ENCODE measurements around the gene UMPS. TPM values are rescaled to one million over a fixed set of nuclear protein-coding genes. Genes with fewer than 3 reads are reported as not detected.
A peak's percentile ranks its signal among the peaks of the same experiment; 100 is the strongest.

The UMPS gene
- total RNA-seq, 1 experiment from 2014 or later: 61.8 TPM

- no peak for TF ChIP-seq EZH2 (IDR thresholded peaks at IDR 0.05; ENCODE audit: low read depth)
- TF ChIP-seq CTCF (conservative IDR thresholded peaks at IDR 0.05): no peak
- Histone ChIP-seq H3K27me3 (ENCODE audit: insufficient read depth, low read depth) (no peaks in the 10 kb centered on the region), H3K9me3 (ENCODE audit: insufficient read depth, low read depth) (no peaks in the 10 kb centered on the region), H3K27ac (no peak overlapping the region), H3F3A (ENCODE audit: insufficient read depth, low read depth) (no peaks in the 10 kb centered on the region), H2AFZ (no peak overlapping the region), H3K79me2 (ENCODE audit: low read depth) (no peaks in the 10 kb centered on the region), H3K4me1 (replicated peaks; ENCODE audit: insufficient read depth) (peaks cover 5% of the 10 kb centered on the region; the same call in 1 of the 2 replicates), H3K4me2 (no peak overlapping the region), H3K4me3 (no peak overlapping the region), H3K36me3 (ENCODE audit: low read depth) (no peaks in the 10 kb centered on the region), H4K20me1 (ENCODE audit: insufficient read depth) (no peaks in the 10 kb centered on the region), H3K9me2 (ENCODE audit: insufficient read depth) (no peaks in the 10 kb centered on the region)
- POLR2A ChIA-PET (ENCODE audit: unreplicated experiment): no interaction called here
- intact Hi-C loops (cut with micrococcal nuclease; ENCODE audit: unreplicated experiment): no loop called here
- CTCF ChIA-PET: interaction anchor here (0.6 kb wide), 1 partner anchor 213 kb away, joined by 3 read pairs; no protein-coding TSS in a partner anchor
- no TSS peak for BruUV-seq (replicated peaks)
- no peak for DNase-seq
These were observed 42.0 kb downstream of the UMPS start for GRCh38 chr3:124772081-124772831.

- H3K27me3 ChIP-seq (ENCODE audit: insufficient read depth, low read depth): no peaks in the 10 kb centered on the region
- POLR2A ChIA-PET (ENCODE audit: unreplicated experiment): interaction anchor here (0.6 kb wide), 1 partner anchor 104 kb away, joined by 18 read pairs; no protein-coding TSS in a partner anchor
- H3K4me3 ChIP-seq: no peak overlapping the region
- H3K4me1 ChIP-seq (replicated peaks; ENCODE audit: insufficient read depth): peaks cover 5% of the 10 kb centered on the region; the same call in 1 of the 2 replicates
- intact Hi-C loops (cut with micrococcal nuclease; ENCODE audit: unreplicated experiment): no loop called here
- H4K20me1 ChIP-seq (ENCODE audit: insufficient read depth): no peaks in the 10 kb centered on the region
- CTCF ChIA-PET: interaction anchor here (0.6 to 0.7 kb wide), 2 partner anchors 13 to 88 kb away, joined by 3 read pairs; no protein-coding TSS in a partner anchor
- no peak for TF ChIP-seq EZH2 (IDR thresholded peaks at IDR 0.05; ENCODE audit: low read depth)
- no peak for TF ChIP-seq CTCF (conservative IDR thresholded peaks at IDR 0.05)
- no peaks in the 10 kb centered on the region; the same call in 1 of the 2 replicates for H3K36me3 ChIP-seq (ENCODE audit: low read depth)
- no peaks in the 10 kb centered on the region for H3K9me2 ChIP-seq (ENCODE audit: insufficient read depth)
- no peak overlapping the region for H3K4me2 ChIP-seq
- no peaks in the 10 kb centered on the region for H3K79me2 ChIP-seq (ENCODE audit: low read depth)
- DNase-seq: no peak
- no peak overlapping the region for H3K27ac ChIP-seq
- H3K9me3 ChIP-seq (ENCODE audit: insufficient read depth, low read depth): no peaks in the 10 kb centered on the region
- no TSS peak for BruUV-seq (replicated peaks)
- no peak overlapping the region for H2AFZ ChIP-seq
- H3F3A ChIP-seq (ENCODE audit: insufficient read depth, low read depth): no peaks in the 10 kb centered on the region
These were observed 43.4 kb downstream of the UMPS start for GRCh38 chr3:124773351-124774326.

- Histone ChIP-seq H3K9me3 (ENCODE audit: insufficient read depth, low read depth) (no peaks in the 10 kb centered on the region), H2AFZ (no peak overlapping the region), H3K27me3 (ENCODE audit: insufficient read depth, low read depth) (no peaks in the 10 kb centered on the region), H3K4me3 (no peak overlapping the region), H3F3A (ENCODE audit: insufficient read depth, low read depth) (no peaks in the 10 kb centered on the region), H3K4me1 (replicated peaks; ENCODE audit: insufficient read depth) (peaks cover 5% of the 10 kb centered on the region; the same call in 1 of the 2 replicates), H3K36me3 (ENCODE audit: low read depth) (no peaks in the 10 kb centered on the region; the same call in 1 of the 2 replicates), H3K4me2 (no peak overlapping the region), H3K9me2 (ENCODE audit: insufficient read depth) (no peaks in the 10 kb centered on the region), H3K79me2 (ENCODE audit: low read depth) (no peaks in the 10 kb centered on the region), H3K27ac (no peak overlapping the region), H4K20me1 (ENCODE audit: insufficient read depth) (no peaks in the 10 kb centered on the region)
- no peak for TF ChIP-seq CTCF (conservative IDR thresholded peaks at IDR 0.05)
- no peak for TF ChIP-seq EZH2 (IDR thresholded peaks at IDR 0.05; ENCODE audit: low read depth)
- peak in 1 of 2 experiments; percentile 57 for DNase-seq
- intact Hi-C loops (cut with micrococcal nuclease; ENCODE audit: unreplicated experiment): no loop called here
- no TSS peak for BruUV-seq (replicated peaks)
- ChIA-PET POLR2A (ENCODE audit: unreplicated experiment) (interaction anchor here (0.5 to 0.6 kb wide), 2 partner anchors 38 to 103 kb away, joined by 4 to 18 read pairs; no protein-coding TSS in a partner anchor), CTCF (interaction anchor here (0.6 to 0.7 kb wide), 2 partner anchors 13 to 87 kb away, joined by 3 read pairs; no protein-coding TSS in a partner anchor)
These were observed 44.1 kb downstream of the UMPS start for GRCh38 chr3:124774327-124774718.

Data from PC-9 (cell line).